ENCODE results near the gene MRPL20. TPM values are rescaled to one million over a fixed set of nuclear protein-coding genes. Genes with fewer than 3 reads are reported as not detected.

Gene MRPL20
- total and polyA plus RNA-seq, 9 of the 15 experiments (the other 6 are each of a cell fraction or from before 2014, with no cell fraction given), result 180 to 671 (median 229) TPM

- TF ChIP-seq LEF1 (IDR thresholded peaks at IDR 0.05) (no peak; the same call in 1 of the 2 replicates), POLR2G (IDR thresholded peaks at IDR 0.05; ENCODE audit: low read depth, low read length) (peak; percentile 96), CTCFL (IDR thresholded peaks at IDR 0.05; ENCODE audit: borderline replicate concordance, insufficient read depth, low read depth, low read length, poor library complexity, severe bottlenecking) (peak; percentile 99), ELF1 (tag; IDR thresholded peaks at IDR 0.05) (peak; percentile 99), NELFE (IDR thresholded peaks at IDR 0.05; ENCODE audit: insufficient read depth, insufficient read length) (no peak), ELF2 (CRISPR knock-in tag; IDR thresholded peaks at IDR 0.05) (peak; percentile 98), SAFB2 (IDR thresholded peaks at IDR 0.05; ENCODE audit: borderline replicate concordance, low read depth, low read length, severe bottlenecking) (no peak), NKRF (IDR thresholded peaks at IDR 0.05; ENCODE audit: borderline replicate concordance) (peak; percentile 93), E2F8 (IDR thresholded peaks at IDR 0.05; ENCODE audit: low read depth, partially characterized antibody) (peak; percentile 92), TAL1 (IDR thresholded peaks at IDR 0.05) (no peak), PKNOX1 (IDR thresholded peaks at IDR 0.05) (peak; percentile 100), RBM17 (IDR thresholded peaks at IDR 0.05; ENCODE audit: borderline replicate concordance, low read depth, low read length) (no peak), EP400 (IDR thresholded peaks at IDR 0.05) (peak; percentile 96), EGR1 (conservative IDR thresholded peaks at IDR 0.05) (peak; percentile 75), MBD1 (CRISPR knock-in tag; IDR thresholded peaks at IDR 0.05) (no peak), RNF2 (IDR thresholded peaks at IDR 0.05) (peak; percentile 69), RFX7 (CRISPR knock-in tag; IDR thresholded peaks at IDR 0.05) (no peak), TCF15 (CRISPR knock-in tag; IDR thresholded peaks at IDR 0.05) (no peak)
Observed at GRCh38 chr1:1399187-1399871, 7.8 kb downstream of the MRPL20 start, which contains the start of gene CCNL2 (continued).
